ENCODE data around the gene NXPE3. TPM values are rescaled to one million over a fixed set of nuclear protein-coding genes. Genes with fewer than 3 reads are reported as not detected.
A peak's percentile ranks its signal among the peaks of the same experiment; 100 is the strongest.

NXPE3 gene
- total RNA-seq, 2 donors from 2014 or later, result 22.9 to 49.8 TPM

DNA sequence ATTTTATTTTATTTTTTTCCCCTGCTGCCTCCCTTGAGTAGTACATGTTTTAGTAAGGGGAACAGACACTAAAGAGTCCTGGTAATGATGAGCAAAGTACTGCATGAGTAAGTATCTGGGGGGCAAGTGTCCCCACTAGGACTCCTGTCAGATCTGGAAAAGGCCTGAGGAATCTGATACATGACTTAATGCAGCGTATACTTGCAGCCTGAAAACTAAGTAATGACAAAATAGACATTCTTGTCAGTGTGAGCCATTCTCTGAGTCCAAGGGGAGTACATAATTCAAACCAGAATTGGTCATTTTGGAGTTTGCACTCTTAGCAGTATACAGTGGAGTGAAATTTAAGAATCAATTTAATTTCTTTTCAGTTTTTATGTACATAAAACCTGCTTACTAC lies 27.5 kb downstream of the NXPE3 start:
- no peak for DNase-seq (ENCODE audit: low spot score)
- no peaks in the 10 kb centered on the region for H3K27me3 ChIP-seq
- peaks cover 0 to 22% of the 10 kb centered on the region in 2 donors for H3K4me1 ChIP-seq
- H3K4me3 ChIP-seq, result no peak overlapping the region
- no peaks in the 10 kb centered on the region for H3K9me3 ChIP-seq
- TF ChIP-seq CTCF (IDR thresholded peaks at IDR 0.05), result no peak
- peaks cover 15% of the 10 kb centered on the region for H3K36me3 ChIP-seq
- no peak overlapping the region for H3K27ac ChIP-seq

DNA sequence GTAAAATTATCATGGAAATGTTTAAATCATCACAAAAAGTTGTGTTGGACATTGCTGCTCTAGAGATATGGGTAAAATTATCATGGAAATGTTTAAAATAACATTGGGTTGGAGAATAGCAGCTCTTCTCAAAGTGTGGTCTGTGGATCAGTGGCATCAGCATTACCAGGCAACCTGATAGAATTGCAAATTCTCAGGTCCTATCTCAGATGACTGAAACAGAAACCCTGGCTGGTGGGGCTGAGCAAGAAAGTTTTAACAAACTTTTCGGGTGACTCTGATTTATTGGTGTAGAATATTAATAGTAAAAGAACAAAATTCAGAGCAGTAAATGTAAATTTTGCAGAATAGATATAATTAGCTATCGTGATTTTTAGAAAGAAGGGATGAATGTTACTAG lies 28.9 kb downstream of the NXPE3 start:
- no peak for TF ChIP-seq CTCF (IDR thresholded peaks at IDR 0.05)
- H3K9me3 ChIP-seq, result no peaks in the 10 kb centered on the region
- peaks cover 6% of the 10 kb centered on the region for H3K36me3 ChIP-seq
- no peak overlapping the region for H3K27ac ChIP-seq
- no peaks in the 10 kb centered on the region for H3K27me3 ChIP-seq
- peaks cover 0 to 22% of the 10 kb centered on the region in 2 donors for H3K4me1 ChIP-seq
- no peak for DNase-seq (ENCODE audit: low spot score)
- H3K4me3 ChIP-seq, result no peak overlapping the region

- no peak overlapping the region for H3K4me3 ChIP-seq
- H3K27ac ChIP-seq, result no peak overlapping the region
- H3K4me1 ChIP-seq, result peaks cover 0 to 26% of the 10 kb centered on the region in 2 donors
- no peak for DNase-seq (ENCODE audit: low spot score)
- H3K27me3 ChIP-seq, result no peaks in the 10 kb centered on the region
- H3K36me3 ChIP-seq, result no peaks in the 10 kb centered on the region
- no peaks in the 10 kb centered on the region for H3K9me3 ChIP-seq
- peak; percentile 40 to 76 for TF ChIP-seq CTCF (IDR thresholded peaks at IDR 0.05)
Measured at GRCh38 chr3:101809178-101810021, 30.4 kb downstream of the NXPE3 start.

DNA sequence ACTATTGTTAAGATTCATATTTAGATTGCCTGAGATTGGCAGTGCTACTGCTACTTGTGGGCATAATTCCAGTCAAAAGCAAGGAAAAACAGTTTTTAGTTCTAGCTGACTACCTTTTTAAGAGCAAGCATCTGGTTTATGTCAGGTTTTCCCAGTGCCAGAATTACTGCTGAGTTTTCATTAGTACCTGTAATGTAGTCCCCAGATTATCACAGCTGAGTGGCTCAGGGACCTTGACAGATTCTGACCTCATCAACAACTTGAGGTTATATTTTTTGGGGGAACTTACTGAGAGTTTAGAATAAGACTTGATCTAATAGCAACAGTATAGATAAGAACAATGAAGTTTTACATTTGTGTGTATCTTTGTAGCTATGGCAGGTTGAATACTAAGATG lies 31.0 kb downstream of the NXPE3 start:
- no peak for TF ChIP-seq CTCF (IDR thresholded peaks at IDR 0.05)
- peaks cover 0 to 29% of the 10 kb centered on the region in 2 donors for H3K4me1 ChIP-seq
- H3K9me3 ChIP-seq, result no peaks in the 10 kb centered on the region
- H3K27me3 ChIP-seq, result no peaks in the 10 kb centered on the region
- no peak overlapping the region for H3K27ac ChIP-seq
- no peak for DNase-seq (ENCODE audit: low spot score)
- no peak overlapping the region for H3K4me3 ChIP-seq
- no peaks in the 10 kb centered on the region for H3K36me3 ChIP-seq

DNA sequence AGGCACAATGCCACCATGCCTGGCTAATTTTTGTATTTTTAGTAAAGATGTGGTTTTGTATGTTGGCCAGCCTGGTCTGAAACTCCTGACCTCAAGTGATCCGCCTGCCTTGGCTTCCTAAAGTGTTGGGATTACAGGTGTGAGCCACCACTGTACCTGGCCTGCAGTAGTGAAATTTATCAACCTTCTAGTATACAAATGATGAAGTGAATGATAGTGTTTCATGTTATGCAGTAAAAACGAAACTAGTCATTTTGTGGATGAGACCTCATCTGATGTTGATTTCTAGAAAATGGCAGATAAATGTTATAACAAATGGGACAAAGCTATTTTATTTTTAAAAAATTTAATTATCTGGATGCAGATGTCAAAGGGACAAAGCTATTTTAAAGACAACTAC lies 32.9 kb downstream of the NXPE3 start:
- no peak for TF ChIP-seq CTCF (IDR thresholded peaks at IDR 0.05)
- Histone ChIP-seq H3K9me3 (no peaks in the 10 kb centered on the region), H3K4me3 (no peak overlapping the region), H3K36me3 (no peaks in the 10 kb centered on the region), H3K27me3 (no peaks in the 10 kb centered on the region), H3K27ac (no peak overlapping the region), H3K4me1 (peaks cover 0 to 29% of the 10 kb centered on the region in 2 donors)
- DNase-seq (ENCODE audit: low spot score), result no peak
